ENCODE measurements around the gene NAE1.

NAE1 gene

GRCh38 chr16:66790130-66790733, 40.5 kb downstream of the NAE1 start:
- H3K4me3 ChIP-seq (ENCODE audit: low read length) = no peak overlapping the region
- no peak overlapping the region for H3K9ac ChIP-seq (ENCODE audit: low read length)
- H3K27me3 ChIP-seq (ENCODE audit: control insufficient read depth, insufficient read depth, low read length) = no peaks in the 10 kb centered on the region
- H3K4me1 ChIP-seq (ENCODE audit: control insufficient read depth, insufficient read depth, low read length) = no peaks in the 10 kb centered on the region
- H3K9me3 ChIP-seq (ENCODE audit: control insufficient read depth, low read length) = no peaks in the 10 kb centered on the region
- no peaks in the 10 kb centered on the region for H3K36me3 ChIP-seq (ENCODE audit: control insufficient read depth, insufficient read depth, low read length)

GRCh38 chr16:66787427-66787826, 43.3 kb downstream of the NAE1 start:
- no peaks in the 10 kb centered on the region for H3K9me3 ChIP-seq (ENCODE audit: control insufficient read depth, low read length)
- H3K4me1 ChIP-seq (ENCODE audit: control insufficient read depth, insufficient read depth, low read length) = no peaks in the 10 kb centered on the region
- no peak overlapping the region for H3K9ac ChIP-seq (ENCODE audit: low read length)
- no peak overlapping the region for H3K4me3 ChIP-seq (ENCODE audit: low read length)
- no peaks in the 10 kb centered on the region for H3K36me3 ChIP-seq (ENCODE audit: control insufficient read depth, insufficient read depth, low read length)
- no peaks in the 10 kb centered on the region for H3K27me3 ChIP-seq (ENCODE audit: control insufficient read depth, insufficient read depth, low read length)

GRCh38 chr16:66786551-66786950, 44.2 kb downstream of the NAE1 start:
- Histone ChIP-seq H3K36me3 (ENCODE audit: control insufficient read depth, insufficient read depth, low read length) (no peaks in the 10 kb centered on the region), H3K9ac (ENCODE audit: low read length) (no peak overlapping the region), H3K4me1 (ENCODE audit: control insufficient read depth, insufficient read depth, low read length) (no peaks in the 10 kb centered on the region), H3K9me3 (ENCODE audit: control insufficient read depth, low read length) (no peaks in the 10 kb centered on the region), H3K4me3 (ENCODE audit: low read length) (no peak overlapping the region), H3K27me3 (ENCODE audit: control insufficient read depth, insufficient read depth, low read length) (no peaks in the 10 kb centered on the region)

GRCh38 chr16:66776457-66776856, 54.3 kb downstream of the NAE1 start:
- H3K27me3 ChIP-seq (ENCODE audit: control insufficient read depth, insufficient read depth, low read length) = no peaks in the 10 kb centered on the region
- no peaks in the 10 kb centered on the region for H3K9me3 ChIP-seq (ENCODE audit: control insufficient read depth, low read length)
- no peak overlapping the region for H3K4me3 ChIP-seq (ENCODE audit: low read length)
- no peaks in the 10 kb centered on the region for H3K36me3 ChIP-seq (ENCODE audit: control insufficient read depth, insufficient read depth, low read length)
- H3K9ac ChIP-seq (ENCODE audit: low read length) = no peak overlapping the region
- H3K4me1 ChIP-seq (ENCODE audit: control insufficient read depth, insufficient read depth, low read length) = no peaks in the 10 kb centered on the region

- Histone ChIP-seq H3K36me3 (ENCODE audit: control insufficient read depth, insufficient read depth, low read length) (no peaks in the 10 kb centered on the region), H3K9me3 (ENCODE audit: control insufficient read depth, low read length) (no peaks in the 10 kb centered on the region), H3K4me3 (ENCODE audit: low read length) (no peak overlapping the region), H3K4me1 (ENCODE audit: control insufficient read depth, insufficient read depth, low read length) (no peaks in the 10 kb centered on the region), H3K9ac (ENCODE audit: low read length) (no peak overlapping the region), H3K27me3 (ENCODE audit: control insufficient read depth, insufficient read depth, low read length) (no peaks in the 10 kb centered on the region)
Measured at GRCh38 chr16:66774981-66775380, 55.8 kb downstream of the NAE1 start.

- Histone ChIP-seq H3K9ac (ENCODE audit: low read length) (no peak overlapping the region), H3K4me1 (ENCODE audit: control insufficient read depth, insufficient read depth, low read length) (no peaks in the 10 kb centered on the region), H3K9me3 (ENCODE audit: control insufficient read depth, low read length) (no peaks in the 10 kb centered on the region), H3K4me3 (ENCODE audit: low read length) (no peak overlapping the region), H3K27me3 (ENCODE audit: control insufficient read depth, insufficient read depth, low read length) (no peaks in the 10 kb centered on the region), H3K36me3 (ENCODE audit: control insufficient read depth, insufficient read depth, low read length) (no peaks in the 10 kb centered on the region)
Measured at GRCh38 chr16:66758086-66758485, 72.7 kb downstream of the NAE1 start.

GRCh38 chr16:66754819-66755218, 76.0 kb downstream of the NAE1 start:
- Histone ChIP-seq H3K4me3 (ENCODE audit: low read length) (no peak overlapping the region), H3K36me3 (ENCODE audit: control insufficient read depth, insufficient read depth, low read length) (no peaks in the 10 kb centered on the region)

GRCh38 chr16:66754211-66754610, 76.6 kb downstream of the NAE1 start:
- Histone ChIP-seq H3K4me3 (ENCODE audit: low read length) (no peak overlapping the region), H3K9me3 (ENCODE audit: control insufficient read depth, low read length) (no peaks in the 10 kb centered on the region), H3K4me1 (ENCODE audit: control insufficient read depth, insufficient read depth, low read length) (peaks cover 17% of the 10 kb centered on the region), H3K27me3 (ENCODE audit: control insufficient read depth, insufficient read depth, low read length) (no peaks in the 10 kb centered on the region), H3K36me3 (ENCODE audit: control insufficient read depth, insufficient read depth, low read length) (peaks cover 2% of the 10 kb centered on the region), H3K9ac (ENCODE audit: low read length) (no peak overlapping the region)

More at GRCh38 chr16:66754819-66755218, 76.0 kb downstream of the NAE1 start:
- Histone ChIP-seq H3K4me1 (ENCODE audit: control insufficient read depth, insufficient read depth, low read length) (peaks cover 15% of the 10 kb centered on the region), H3K9me3 (ENCODE audit: control insufficient read depth, low read length) (no peaks in the 10 kb centered on the region), H3K9ac (ENCODE audit: low read length) (no peak overlapping the region), H3K27me3 (ENCODE audit: control insufficient read depth, insufficient read depth, low read length) (no peaks in the 10 kb centered on the region)

- Histone ChIP-seq H3K4me3 (ENCODE audit: low read length) (no peak overlapping the region), H3K36me3 (ENCODE audit: control insufficient read depth, insufficient read depth, low read length) (peaks cover 4% of the 10 kb centered on the region), H3K27me3 (ENCODE audit: control insufficient read depth, insufficient read depth, low read length) (no peaks in the 10 kb centered on the region), H3K9ac (ENCODE audit: low read length) (no peak overlapping the region), H3K4me1 (ENCODE audit: control insufficient read depth, insufficient read depth, low read length) (peaks cover 17% of the 10 kb centered on the region), H3K9me3 (ENCODE audit: control insufficient read depth, low read length) (no peaks in the 10 kb centered on the region)
Measured at GRCh38 chr16:66752958-66753357, 77.8 kb downstream of the NAE1 start.
